Measurements from ENCODE around the gene CDH15.

DNA sequence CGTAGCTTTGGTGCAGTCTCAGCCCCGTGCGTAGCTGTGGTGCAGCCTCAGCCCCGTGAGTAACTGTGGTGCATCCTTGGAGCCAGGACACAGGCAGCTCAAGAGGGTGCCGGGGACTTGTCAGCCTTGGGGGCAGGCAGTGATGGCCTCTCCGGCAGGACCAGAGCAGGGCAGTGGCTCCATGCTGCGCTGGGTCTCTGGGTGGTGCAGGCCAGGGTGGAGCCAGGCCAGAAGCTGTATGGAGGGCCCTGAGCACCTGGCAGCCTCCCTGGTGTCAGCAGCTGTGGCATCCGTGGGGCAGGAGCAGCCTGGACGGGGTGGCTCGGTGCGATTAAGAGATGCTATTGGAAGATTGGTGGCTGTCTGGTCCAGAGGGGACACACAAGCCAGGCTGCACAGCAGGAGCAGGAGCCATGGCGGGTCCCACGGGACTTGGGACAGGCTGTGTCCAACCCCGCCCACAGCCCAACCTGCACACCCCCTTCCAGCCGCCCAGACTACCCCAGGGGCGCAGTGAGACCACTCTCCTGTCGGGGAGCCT, 28.3 kb upstream of the CDH15 start:
- TF ChIP-seq, protein P1, sequence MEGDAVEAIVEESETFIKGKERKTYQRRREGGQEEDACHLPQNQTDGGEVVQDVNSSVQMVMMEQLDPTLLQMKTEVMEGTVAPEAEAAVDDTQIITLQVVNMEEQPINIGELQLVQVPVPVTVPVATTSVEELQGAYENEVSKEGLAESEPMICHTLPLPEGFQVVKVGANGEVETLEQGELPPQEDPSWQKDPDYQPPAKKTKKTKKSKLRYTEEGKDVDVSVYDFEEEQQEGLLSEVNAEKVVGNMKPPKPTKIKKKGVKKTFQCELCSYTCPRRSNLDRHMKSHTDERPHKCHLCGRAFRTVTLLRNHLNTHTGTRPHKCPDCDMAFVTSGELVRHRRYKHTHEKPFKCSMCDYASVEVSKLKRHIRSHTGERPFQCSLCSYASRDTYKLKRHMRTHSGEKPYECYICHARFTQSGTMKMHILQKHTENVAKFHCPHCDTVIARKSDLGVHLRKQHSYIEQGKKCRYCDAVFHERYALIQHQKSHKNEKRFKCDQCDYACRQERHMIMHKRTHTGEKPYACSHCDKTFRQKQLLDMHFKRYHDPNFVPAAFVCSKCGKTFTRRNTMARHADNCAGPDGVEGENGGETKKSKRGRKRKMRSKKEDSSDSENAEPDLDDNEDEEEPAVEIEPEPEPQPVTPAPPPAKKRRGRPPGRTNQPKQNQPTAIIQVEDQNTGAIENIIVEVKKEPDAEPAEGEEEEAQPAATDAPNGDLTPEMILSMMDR (IDR thresholded peaks at IDR 0.05; ENCODE audit: insufficient read depth, low read length, poor library complexity, severe bottlenecking): no peak
- TF ChIP-seq EZH2phosphoT487 (conservative IDR thresholded peaks at IDR 0.05; ENCODE audit: low read length): no peak

All from SU-DHL-6 (cell line).